ENCODE results near the gene COL4A4.
A peak's percentile ranks its signal among the peaks of the same experiment; 100 is the strongest.

The COL4A4 gene

DNA sequence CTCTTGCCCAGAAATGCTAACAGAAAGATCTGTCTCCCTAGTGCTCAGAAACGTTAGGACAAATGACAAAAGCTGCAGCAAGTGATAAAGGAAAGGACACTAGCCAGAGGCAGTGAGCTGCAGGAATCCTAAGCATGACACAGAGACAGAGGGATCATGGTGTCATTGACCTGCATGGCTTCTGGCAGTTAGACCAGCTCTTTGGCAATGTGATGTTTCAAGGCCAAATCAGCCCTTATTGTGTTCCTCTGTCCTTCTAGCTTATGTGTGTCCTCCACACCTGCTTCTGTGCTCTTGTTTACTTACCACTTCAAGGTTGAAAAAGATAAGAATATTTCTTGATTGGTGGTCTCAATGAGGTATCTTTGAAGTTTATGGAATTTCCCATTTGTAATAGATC, 207.3 kb downstream of the COL4A4 start:
- H3K4me3 Mint-ChIP-seq: no peak overlapping the region
- H3K9me3 Mint-ChIP-seq: peaks cover 7% of the 10 kb centered on the region
- peaks cover 38% of the 10 kb centered on the region for H3K36me3 Mint-ChIP-seq
- H3K27me3 Mint-ChIP-seq: no peaks in the 10 kb centered on the region
- peaks cover 8% of the 10 kb centered on the region for H3K4me1 Mint-ChIP-seq
- H3K27ac Mint-ChIP-seq: no peak overlapping the region
- DNase-seq (ENCODE audit: low spot score in 2 of 2) (no peak), ATAC-seq (ENCODE audit: low read depth) (no peak)

DNA sequence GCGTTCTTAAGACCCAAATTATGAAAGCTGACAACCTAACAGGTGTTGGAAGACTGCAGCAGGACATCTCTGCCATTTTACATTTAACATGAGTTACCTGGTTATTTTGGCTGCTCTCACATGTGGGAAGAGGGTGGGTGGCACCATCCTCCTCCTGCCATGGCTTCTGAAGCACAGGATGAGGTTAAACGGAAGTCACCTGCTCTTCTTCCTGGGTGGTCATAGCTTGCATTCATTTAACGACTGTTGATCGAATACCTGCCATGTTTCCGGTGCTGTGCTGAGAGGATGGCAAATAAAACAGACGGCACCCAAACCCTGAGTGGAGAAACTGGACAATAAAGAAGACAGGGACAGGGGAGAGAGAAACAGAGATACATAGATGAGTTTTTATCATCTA, 210.2 kb downstream of the COL4A4 start:
- DNase-seq (ENCODE audit: low spot score in 2 of 2): no peak
- Mint-ChIP-seq H3K4me1 (peaks cover 21% of the 10 kb centered on the region), H3K4me3 (no peak overlapping the region), H3K27me3 (no peaks in the 10 kb centered on the region), H3K9me3 (peaks cover 5% of the 10 kb centered on the region), H3K36me3 (peaks cover 40% of the 10 kb centered on the region), H3K27ac (peak overlapping the region; percentile 38)
- no peak for ATAC-seq (ENCODE audit: low read depth)

DNA sequence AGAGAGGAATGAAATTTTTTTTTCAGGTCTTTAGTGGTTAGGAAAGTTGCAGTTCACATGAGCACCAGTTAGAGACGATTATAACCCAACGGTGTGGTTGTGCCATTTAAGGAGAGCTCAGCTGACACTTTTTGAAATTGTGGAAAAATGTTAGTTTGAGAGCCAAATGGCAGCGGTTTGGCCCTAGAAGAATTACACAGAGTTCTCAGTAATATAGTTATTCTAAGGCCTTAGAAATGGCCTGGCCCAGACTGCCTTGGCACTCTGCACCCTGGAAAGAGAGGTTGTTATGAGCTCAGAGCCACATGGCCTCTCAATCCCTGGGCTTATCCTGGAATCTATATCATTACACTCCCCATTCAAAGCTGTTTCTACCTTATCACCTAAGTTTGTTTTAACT, 210.8 kb downstream of the COL4A4 start:
- H3K27me3 Mint-ChIP-seq: no peaks in the 10 kb centered on the region
- H3K36me3 Mint-ChIP-seq: peaks cover 36% of the 10 kb centered on the region
- H3K27ac Mint-ChIP-seq: no peak overlapping the region

More for the DNA sequence above, 210.8 kb downstream of the COL4A4 start:
- Mint-ChIP-seq H3K4me3 (no peak overlapping the region), H3K4me1 (peaks cover 22% of the 10 kb centered on the region), H3K9me3 (peaks cover 5% of the 10 kb centered on the region)
- DNase-seq (ENCODE audit: low spot score in 2 of 2) (no peak), ATAC-seq (ENCODE audit: low read depth) (no peak)
